ENCODE measurements around the gene RSRP1.
"Not testable (repeated sequence)": the region's sequence is repeated elsewhere in the genome, so short reads cannot be mapped to it uniquely, and the experiment has no call there.

RSRP1 gene

GRCh38 chr1:25247024-25247828 lies at the start of gene RSRP1:
RSRP1 (minus strand) TSS chr1:25247454; CDS start chr1:25246963, 491 bp downstream.
- peak; percentile 99 for DNase-seq (ENCODE audit: low read depth, low spot score)

- DNase-seq (ENCODE audit: low read depth, low spot score) = not testable (repeated sequence)
Observed at GRCh38 chr1:25296501-25296900, 49.2 kb upstream of the RSRP1 start.

- not testable (repeated sequence) for DNase-seq (ENCODE audit: low read depth, low spot score)
Observed at GRCh38 chr1:25294889-25295826, 47.9 kb upstream of the RSRP1 start.

- not testable (repeated sequence) for DNase-seq (ENCODE audit: low read depth, low spot score)
Observed at GRCh38 chr1:25293426-25293825, 46.2 kb upstream of the RSRP1 start.

GRCh38 chr1:25290043-25290442 lies 42.8 kb upstream of the RSRP1 start:
- not testable (repeated sequence) for DNase-seq (ENCODE audit: low read depth, low spot score)

- DNase-seq (ENCODE audit: low read depth, low spot score) = not testable (repeated sequence)
Observed at GRCh38 chr1:25288573-25289101, 41.4 kb upstream of the RSRP1 start.

- DNase-seq (ENCODE audit: low read depth, low spot score) = not testable (repeated sequence)
Observed at GRCh38 chr1:25287164-25287563, 39.9 kb upstream of the RSRP1 start.

- not testable (repeated sequence) for DNase-seq (ENCODE audit: low read depth, low spot score)
Observed at GRCh38 chr1:25285862-25286261, 38.6 kb upstream of the RSRP1 start.

GRCh38 chr1:25279693-25280111 lies 32.4 kb upstream of the RSRP1 start:
- not testable (repeated sequence) for DNase-seq (ENCODE audit: low read depth, low spot score)

GRCh38 chr1:25278790-25279189 lies 31.5 kb upstream of the RSRP1 start:
- DNase-seq (ENCODE audit: low read depth, low spot score) = not testable (repeated sequence)

- DNase-seq (ENCODE audit: low read depth, low spot score) = not testable (repeated sequence)
Observed at GRCh38 chr1:25278358-25278757, 31.1 kb upstream of the RSRP1 start.

- not testable (repeated sequence) for DNase-seq (ENCODE audit: low read depth, low spot score)
Observed at GRCh38 chr1:25277295-25277694, 30.0 kb upstream of the RSRP1 start.

GRCh38 chr1:25275648-25276047 lies 28.4 kb upstream of the RSRP1 start:
- not testable (repeated sequence) for DNase-seq (ENCODE audit: low read depth, low spot score)

- DNase-seq (ENCODE audit: low read depth, low spot score) = not testable (repeated sequence)
Observed at GRCh38 chr1:25272238-25272637, 25.0 kb upstream of the RSRP1 start, which contains the start of gene RHD. RHD (plus strand) TSS chr1:25272509; CDS start chr1:25272548, 39 bp downstream.

- DNase-seq (ENCODE audit: low read depth, low spot score) = not testable (repeated sequence)
Observed at GRCh38 chr1:25268143-25268760, 21.0 kb upstream of the RSRP1 start.

- DNase-seq (ENCODE audit: low read depth, low spot score) = peak; percentile 92
Observed at GRCh38 chr1:25267288-25268142, 20.3 kb upstream of the RSRP1 start.

- DNase-seq (ENCODE audit: low read depth, low spot score) = not testable (repeated sequence)
Observed at GRCh38 chr1:25266554-25267287, 19.5 kb upstream of the RSRP1 start.

- DNase-seq (ENCODE audit: low read depth, low spot score) = not testable (repeated sequence)
Observed at GRCh38 chr1:25260336-25260735, 13.1 kb upstream of the RSRP1 start.

GRCh38 chr1:25259813-25260212 lies 12.6 kb upstream of the RSRP1 start:
- DNase-seq (ENCODE audit: low read depth, low spot score) = not testable (repeated sequence)

- DNase-seq (ENCODE audit: low read depth, low spot score) = peak; percentile 28
Observed at GRCh38 chr1:25257196-25257595, 9.9 kb upstream of the RSRP1 start.

All from astrocyte of the hippocampus (primary cell).